A549 (cell line): ENCODE data around the gene SKIL. TPM values are rescaled to one million over a fixed set of nuclear protein-coding genes. Genes with fewer than 3 reads are reported as not detected.
A peak's percentile ranks its signal among the peaks of the same experiment; 100 is the strongest.

Source experiments
- ATAC-seq, 2 experiments: fragments of 200-7000 bp in 1 of 2; fragments of >200 bp in 1 of 2; cut with Nextera tagmentation in 1 of 2; cut with Tn5 transposase in 1 of 2; 3 replicates each; pipeline versions ENCODE4 v1.8.0 to v1.9.1; 2018 to 2020; ENCODE audit warnings: mild to moderate bottlenecking in 1 of 2, moderate library complexity in 1 of 2
- CTCF ChIA-PET: fragments of 300-600 bp; sonication (Branson Sonifier 250); formaldehyde crosslinking; extraction: SDS; loops from one replicate; lab custom pipeline; 2021; ENCODE audit warnings: antibody characterized with exemption, inconsistent platforms; lab: Yijun Ruan, JAX
- POLR2A ChIA-PET: fragments of 350-600 bp; formaldehyde crosslinking; extraction: SDS; loops from one replicate; lab custom pipeline; 2021; ENCODE audit warnings: antibody characterized with exemption, inconsistent platforms; lab: Yijun Ruan, JAX
- DNase-seq, 2 experiments: peaks; one replicate each; pipeline versions ENCODE4 v3.0.0 to v3.0.0-alpha.2; 2011 to 2016; ENCODE audit warnings: low read depth in 1 of 2, low spot score in 1 of 2
- FAIRE-seq: peaks from 2 replicates; lab custom pipeline; 2011; peaks lifted over from hg19 to GRCh38; lab: Jason Lieb, UNC
- H3K27ac ChIP-seq, 2 experiments: fragments of >200 bp; sonication (Bioruptor Twin); formaldehyde crosslinking; 3 replicates each; pipeline ENCODE4 v1.5.1; 2016 to 2017
- H3K4me1 ChIP-seq: fragments of >200 bp; sonication (Bioruptor Twin); formaldehyde crosslinking; 3 replicates; pipeline ENCODE4 v1.6.1; 2016
- H3K4me2 ChIP-seq: fragments of >200 bp; sonication (Bioruptor Twin); formaldehyde crosslinking; 3 replicates; pipeline ENCODE4 v1.6.1; 2016
- H3K4me3 ChIP-seq: fragments of >200 bp; sonication (Bioruptor Twin); formaldehyde crosslinking; 3 replicates; pipeline ENCODE4 v1.5.1; 2016
- H3K9me3 ChIP-seq: fragments of >200 bp; sonication (Bioruptor Twin); formaldehyde crosslinking; 3 replicates; pipeline ENCODE4 v1.6.1; 2016
- ATOH8 ChIP-seq: fragments of 250-450 bp; sonication (Bioruptor Pico); IDR thresholded peaks from 2 replicates; pipeline ENCODE4 v1.5.0; 2020; ENCODE audit warnings: low read depth, mild to moderate bottlenecking, moderate library complexity
- BHLHE40 ChIP-seq: IDR thresholded peaks from 2 replicates; pipeline ENCODE4 v1.6.1; 2012; ENCODE audit warnings: low read depth, low read length, inconsistent platforms
- E2F6 ChIP-seq: IDR thresholded peaks from 2 replicates; pipeline ENCODE4 v1.6.1; 2012; ENCODE audit warnings: low read depth, borderline replicate concordance
- ELK1 ChIP-seq: fragments of 150-350 bp; IDR thresholded peaks from 2 replicates; pipeline ENCODE4 v1.6.1; 2014; ENCODE audit warnings: low read depth, mild to moderate bottlenecking, low read length
- ESRRA ChIP-seq: fragments of 150-350 bp; IDR thresholded peaks from 2 replicates; pipeline ENCODE4 v1.6.1; 2014; ENCODE audit warnings: mild to moderate bottlenecking, low read length, borderline replicate concordance
- FOSB ChIP-seq: fragments of 250-450 bp; sonication (Bioruptor Pico); IDR thresholded peaks from 2 replicates; pipeline ENCODE4 v1.5.0; 2020; ENCODE audit warnings: mild to moderate bottlenecking, moderate library complexity
- GATA3 ChIP-seq: IDR thresholded peaks from 2 replicates; pipeline ENCODE4 v1.6.1; 2012; ENCODE audit warnings: borderline replicate concordance
- HEYL ChIP-seq: fragments of 250-450 bp; sonication (Bioruptor Pico); IDR thresholded peaks from 2 replicates; pipeline ENCODE4 v1.8.0; 2021; ENCODE audit warnings: mild to moderate bottlenecking, moderate library complexity
- HMGXB4 ChIP-seq: fragments of 250-450 bp; sonication (Bioruptor Pico); IDR thresholded peaks from 2 replicates; pipeline ENCODE4 v1.5.0; 2021; ENCODE audit warnings: mild to moderate bottlenecking, moderate library complexity, borderline replicate concordance
- HOXB13 ChIP-seq: fragments of 250-450 bp; sonication (Bioruptor Pico); IDR thresholded peaks from 2 replicates; pipeline ENCODE4 v1.5.0; 2020; ENCODE audit warnings: low read depth, mild to moderate bottlenecking, moderate library complexity
- HOXB5 ChIP-seq: fragments of 250-450 bp; sonication (Bioruptor Pico); IDR thresholded peaks from 2 replicates; pipeline ENCODE4 v1.5.0; 2020; ENCODE audit warnings: mild to moderate bottlenecking, moderate library complexity
- JUNB ChIP-seq: fragments of >200 bp; sonication (Bioruptor Twin); formaldehyde crosslinking; IDR thresholded peaks from 2 replicates; pipeline ENCODE4 v1.6.1; 2016
- MAX ChIP-seq: IDR thresholded peaks from 2 replicates; pipeline ENCODE4 v1.6.1; 2012
- MAZ ChIP-seq: fragments of 150-350 bp; IDR thresholded peaks from 2 replicates; pipeline ENCODE4 v1.6.1; 2014; ENCODE audit warnings: antibody characterized with exemption, low read depth, low read length, borderline replicate concordance
- NFE2L2 ChIP-seq: fragments of 150-350 bp; conservative IDR thresholded peaks from 2 replicates; pipeline ENCODE4 v1.6.1; 2014; ENCODE audit warnings: low read length
- PBX3 ChIP-seq: IDR thresholded peaks from 2 replicates; pipeline ENCODE4 v1.6.1; 2012
- PHF8 ChIP-seq: fragments of 200-600 bp; sonication (generic); IDR thresholded peaks from 2 replicates; pipeline ENCODE4 v1.6.1; 2016; ENCODE audit warnings: low read depth, mild to moderate bottlenecking, antibody characterized with exemption, moderate library complexity, borderline replicate concordance
- POLR2A ChIP-seq: IDR thresholded peaks from 2 replicates; pipeline ENCODE4 v1.6.1; 2012; ENCODE audit warnings: mild to moderate bottlenecking, low read length
- POLR2AphosphoS2 ChIP-seq: conservative IDR thresholded peaks from 2 replicates; pipeline ENCODE4 v1.6.1; 2012; ENCODE audit warnings: low read length, improper control_type of control experiment, inconsistent platforms
- SREBF2 ChIP-seq: fragments of 450-650 bp; IDR thresholded peaks from 2 replicates; pipeline ENCODE4 v1.6.1; 2014; ENCODE audit warnings: mild to moderate bottlenecking, moderate library complexity
- TFCP2L1 ChIP-seq: fragments of 250-450 bp; sonication (Bioruptor Pico); IDR thresholded peaks from 2 replicates; pipeline ENCODE4 v1.5.0; 2021; ENCODE audit warnings: mild to moderate bottlenecking
- ZC3H11A ChIP-seq: fragments of 450-650 bp; IDR thresholded peaks from 2 replicates; pipeline ENCODE4 v1.6.1; 2014; ENCODE audit warnings: antibody characterized with exemption, mild to moderate bottlenecking
- ZFP36 ChIP-seq: fragments of 450-650 bp; IDR thresholded peaks from 2 replicates; pipeline ENCODE4 v1.6.1; 2014; ENCODE audit warnings: borderline replicate concordance; ENCODE audit not compliant: partially characterized antibody
- ZNF302 ChIP-seq: fragments of 250-450 bp; sonication (Bioruptor Pico); IDR thresholded peaks from 2 replicates; pipeline ENCODE4 v1.9.0; 2021; ENCODE audit warnings: inconsistent platforms, mild to moderate bottlenecking, moderate library complexity
- ZSCAN20 ChIP-seq: fragments of 250-450 bp; sonication (Bioruptor Pico); IDR thresholded peaks from 2 replicates; pipeline ENCODE4 v1.8.0; 2022; ENCODE audit warnings: mild to moderate bottlenecking, moderate library complexity
- WGBS: methylation state at CpG from one replicate; pipeline ENCODE4 v1.1.6; 2017; ENCODE audit errors: missing lambda C conversion rate; 5-methylcytosine and 5-hydroxymethylcytosine counted together
- polyA plus RNA-seq, 4 experiments: library from polyadenylated mRNA; depleted of rRNA in 3 of 4; stranded (reverse); fragments of >200 nt; fragmentation: RNase III in 1 of 4; extraction: RNeasy Plus Mini Kit Qiagen cat#74134 plus additional on column Dnase treatment in 1 of 4; gene quantifications; 2 replicates in 3 of 4; 3 replicates in 1 of 4; pipeline ENCODE4 v1.2.3, GENCODE V29; 2011 to 2017
- TF ChIP-seq, protein P1 (sequence below): fragments of 450-650 bp; IDR thresholded peaks from 2 replicates; pipeline ENCODE4 v1.6.1; 2014; ENCODE audit warnings: antibody characterized with exemption
- TF ChIP-seq, protein P2 (sequence below): fragments of >200 bp; sonication (Bioruptor Twin); formaldehyde crosslinking; IDR thresholded peaks from 3 replicates; pipeline ENCODE4 v1.6.1; 2016

Gene SKIL
- polyA plus RNA-seq, 2 of the 4 experiments (the other 2 are of a cell fraction): 39.6 to 64.2 TPM

GRCh38 chr3:170352936-170353335 is 4.6 kb upstream of the SKIL start:
- 87% methylated on average over 7 of the region's 7 CpGs for WGBS
- H3K4me1 ChIP-seq: peaks cover 21% of the 10 kb centered on the region
- no peak overlapping the region for H3K4me2 ChIP-seq
- no peaks in the 10 kb centered on the region for H3K9me3 ChIP-seq
- TF ChIP-seq ZFP36 (no peak), MAX (no peak), POLR2A (no peak), SREBF2 (no peak), NFE2L2 (no peak), FOSB (no peak), GATA3 (no peak), ZSCAN20 (no peak), E2F6 (no peak), ZNF302 (no peak), ZC3H11A (no peak), ATOH8 (CRISPR knock-in tag) (no peak), POLR2AphosphoS2 (no peak), HEYL (CRISPR knock-in tag) (no peak), PHF8 (no peak), BHLHE40 (no peak)
- TF ChIP-seq, protein P1, sequence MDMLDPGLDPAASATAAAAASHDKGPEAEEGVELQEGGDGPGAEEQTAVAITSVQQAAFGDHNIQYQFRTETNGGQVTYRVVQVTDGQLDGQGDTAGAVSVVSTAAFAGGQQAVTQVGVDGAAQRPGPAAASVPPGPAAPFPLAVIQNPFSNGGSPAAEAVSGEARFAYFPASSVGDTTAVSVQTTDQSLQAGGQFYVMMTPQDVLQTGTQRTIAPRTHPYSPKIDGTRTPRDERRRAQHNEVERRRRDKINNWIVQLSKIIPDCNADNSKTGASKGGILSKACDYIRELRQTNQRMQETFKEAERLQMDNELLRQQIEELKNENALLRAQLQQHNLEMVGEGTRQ: no peak
- TF ChIP-seq, protein P2, sequence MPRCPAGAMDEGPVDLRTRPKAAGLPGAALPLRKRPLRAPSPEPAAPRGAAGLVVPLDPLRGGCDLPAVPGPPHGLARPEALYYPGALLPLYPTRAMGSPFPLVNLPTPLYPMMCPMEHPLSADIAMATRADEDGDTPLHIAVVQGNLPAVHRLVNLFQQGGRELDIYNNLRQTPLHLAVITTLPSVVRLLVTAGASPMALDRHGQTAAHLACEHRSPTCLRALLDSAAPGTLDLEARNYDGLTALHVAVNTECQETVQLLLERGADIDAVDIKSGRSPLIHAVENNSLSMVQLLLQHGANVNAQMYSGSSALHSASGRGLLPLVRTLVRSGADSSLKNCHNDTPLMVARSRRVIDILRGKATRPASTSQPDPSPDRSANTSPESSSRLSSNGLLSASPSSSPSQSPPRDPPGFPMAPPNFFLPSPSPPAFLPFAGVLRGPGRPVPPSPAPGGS: no peak
- ChIA-PET POLR2A (no interaction called here), CTCF (interaction anchor here (1.2 kb wide), 1 partner anchor 42 kb away, joined by 3 read pairs; no protein-coding TSS in a partner anchor)
- ATAC-seq (no peak), FAIRE-seq (no peak), DNase-seq (no peak)
- H3K27ac ChIP-seq: no peak overlapping the region
- H3K4me3 ChIP-seq: no peak overlapping the region

- DNase-seq (no peak), FAIRE-seq (no peak), ATAC-seq (no peak)
- Histone ChIP-seq H3K9me3 (no peaks in the 10 kb centered on the region), H3K4me2 (no peak overlapping the region), H3K4me1 (peaks cover 21% of the 10 kb centered on the region), H3K4me3 (no peak overlapping the region), H3K27ac (peak overlapping the region; percentile 6 to 99; a peak in 2 of 6 replicates)
- CTCF ChIA-PET: no interaction called here
- POLR2A ChIA-PET: no interaction called here
- no peak for TF ChIP-seq MAZ
- TF ChIP-seq ELK1: no peak
- no peak for TF ChIP-seq ZC3H11A
- TF ChIP-seq ESRRA: no peak
- no peak for TF ChIP-seq MAX
- TF ChIP-seq PBX3: no peak
- TF ChIP-seq TFCP2L1 (CRISPR knock-in tag): no peak
- TF ChIP-seq JUNB: no peak
- no peak for TF ChIP-seq FOSB
- TF ChIP-seq, protein P2: no peak
- TF ChIP-seq ZNF302: no peak
- TF ChIP-seq HOXB13 (CRISPR knock-in tag): no peak
- no peak for TF ChIP-seq HOXB5 (CRISPR knock-in tag)
- TF ChIP-seq HMGXB4: no peak
- TF ChIP-seq, protein P1: no peak
These were observed 4.0 kb upstream of the SKIL start for GRCh38 chr3:170353485-170353884.
